ENCODE results near the gene ST14.

GRCh38 chr11:130188585-130189347, 29.2 kb downstream of the ST14 start:
- TF ChIP-seq TCF7L2 (IDR thresholded peaks at IDR 0.05; ENCODE audit: low read depth, low read length) (no peak), CTCF (IDR thresholded peaks at IDR 0.05) (no peak), POLR2AphosphoS5 (IDR thresholded peaks at IDR 0.05; ENCODE audit: low read depth, low read length) (no peak)
